Measurements from ENCODE around the gene OCRL.

- TF ChIP-seq CTCF (IDR thresholded peaks at IDR 0.05; ENCODE audit: borderline replicate concordance, extremely low read depth, low read length, poor library complexity, severe bottlenecking) (no peak), EZH2 (IDR thresholded peaks at IDR 0.05; ENCODE audit: borderline replicate concordance, low read depth, low read length, severe bottlenecking) (no peak)
These were observed 50.5 kb downstream of the OCRL start for GRCh38 chrX:129590596-129590995.
